ENCODE data around the gene ZCCHC7. TPM values are rescaled to one million over a fixed set of nuclear protein-coding genes. Genes with fewer than 3 reads are reported as not detected.
"Not testable (repeated sequence)": the region's sequence is repeated elsewhere in the genome, so short reads cannot be mapped to it uniquely, and the experiment has no call there.

The ZCCHC7 gene
- 10 to 100 TPM; 20.1 to 20.6 TPM for total RNA-seq

DNA sequence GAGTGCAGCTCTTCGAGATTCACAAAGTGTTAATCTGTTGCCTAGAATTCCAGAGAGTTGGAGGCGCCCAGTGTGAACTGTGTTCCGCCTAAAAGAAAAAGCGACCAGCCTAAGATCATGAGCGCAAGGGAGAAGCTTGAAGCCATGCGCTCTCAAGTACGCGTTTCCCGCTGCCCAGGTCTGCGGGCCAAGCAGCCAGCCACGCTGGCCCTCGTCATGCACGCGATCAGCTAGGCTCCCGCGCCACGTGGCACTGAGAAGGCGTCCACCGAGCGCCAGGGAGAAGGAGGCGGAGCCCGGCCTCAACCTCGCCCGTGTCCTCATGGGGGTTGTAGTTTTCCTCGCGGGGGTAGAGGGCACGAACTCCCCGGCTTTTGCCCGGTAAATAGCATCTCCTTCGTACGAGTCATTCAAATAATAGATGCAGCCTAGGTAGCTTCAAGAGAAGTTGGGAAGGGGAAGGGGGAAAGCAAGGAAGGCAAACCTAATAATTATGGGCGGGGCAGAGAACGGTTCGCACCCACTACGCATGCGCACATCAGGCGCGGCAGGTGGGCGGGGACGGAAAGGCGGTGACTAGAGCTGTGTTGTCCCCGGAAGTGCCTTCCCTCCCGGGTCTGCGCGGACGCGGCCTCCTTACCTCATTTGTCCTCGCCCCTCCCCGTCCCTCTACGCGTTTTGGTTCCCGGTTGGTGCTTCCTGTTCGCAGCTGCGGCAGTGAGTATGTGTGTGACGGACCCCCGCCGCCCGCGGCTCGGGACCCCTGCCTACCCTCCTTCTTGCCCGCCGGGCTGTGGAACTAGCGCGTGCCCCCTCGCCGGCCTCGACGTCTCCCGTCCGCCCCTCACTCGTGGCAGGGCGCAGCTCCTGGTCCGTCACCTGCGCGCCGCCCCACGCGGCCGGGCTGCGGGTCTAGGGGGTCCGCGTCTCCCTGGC, at the start of gene ZCCHC7:
ZCCHC7 (plus strand) TSS at position 668 of the 936 bp plus-strand sequence.
- ATAC-seq (peak; percentile 97), DNase-seq (peak; percentile 98)
- Mint-ChIP-seq H3K4me3 (peak within 1 kb of the TSS; percentile 81), H3K9me3 (ENCODE audit: low read depth) (no peaks in the 10 kb centered on the region), H3K27me3 (no peaks in the 10 kb centered on the region), H3K36me3 (peaks cover 5% of the 10 kb centered on the region), H3K27ac (peak within 1 kb of the TSS; percentile 92), H3K4me1 (peaks cover 25% of the 10 kb centered on the region)
- CTCF ChIA-PET = interaction anchor here (0.6 to 2.0 kb wide), 11 partner anchors 12 to 209 kb away, joined by 3 to 9 read pairs (median 4); no protein-coding TSS in a partner anchor

DNA sequence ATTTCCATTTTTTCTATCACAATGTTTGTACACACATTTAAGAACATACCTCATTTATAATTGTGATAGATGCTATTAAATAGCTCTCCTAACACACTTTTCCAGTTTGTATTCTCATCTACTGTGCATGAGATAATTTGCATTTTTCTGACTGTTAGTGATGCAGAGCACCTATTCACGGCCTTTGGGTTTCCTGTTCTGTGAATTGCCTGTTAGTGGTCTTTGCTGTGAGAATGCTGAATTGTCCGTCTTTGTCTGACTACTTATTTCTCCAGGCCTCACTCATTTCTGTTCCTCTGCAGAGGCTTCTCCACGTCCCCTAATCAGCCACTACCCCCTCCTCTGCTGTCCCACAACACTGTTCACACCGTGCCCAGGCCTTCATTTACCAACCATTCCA, 45.6 kb upstream of the ZCCHC7 start:
- H3K27me3 Mint-ChIP-seq; DNase-seq; H3K36me3 Mint-ChIP-seq; H3K9me3 Mint-ChIP-seq (ENCODE audit: low read depth); ATAC-seq; H3K4me3 Mint-ChIP-seq; CTCF ChIA-PET: not testable (repeated sequence)
- Mint-ChIP-seq H3K27ac (peak overlapping the region; percentile 61), H3K4me1 (peaks cover 14% of the 10 kb centered on the region)

DNA sequence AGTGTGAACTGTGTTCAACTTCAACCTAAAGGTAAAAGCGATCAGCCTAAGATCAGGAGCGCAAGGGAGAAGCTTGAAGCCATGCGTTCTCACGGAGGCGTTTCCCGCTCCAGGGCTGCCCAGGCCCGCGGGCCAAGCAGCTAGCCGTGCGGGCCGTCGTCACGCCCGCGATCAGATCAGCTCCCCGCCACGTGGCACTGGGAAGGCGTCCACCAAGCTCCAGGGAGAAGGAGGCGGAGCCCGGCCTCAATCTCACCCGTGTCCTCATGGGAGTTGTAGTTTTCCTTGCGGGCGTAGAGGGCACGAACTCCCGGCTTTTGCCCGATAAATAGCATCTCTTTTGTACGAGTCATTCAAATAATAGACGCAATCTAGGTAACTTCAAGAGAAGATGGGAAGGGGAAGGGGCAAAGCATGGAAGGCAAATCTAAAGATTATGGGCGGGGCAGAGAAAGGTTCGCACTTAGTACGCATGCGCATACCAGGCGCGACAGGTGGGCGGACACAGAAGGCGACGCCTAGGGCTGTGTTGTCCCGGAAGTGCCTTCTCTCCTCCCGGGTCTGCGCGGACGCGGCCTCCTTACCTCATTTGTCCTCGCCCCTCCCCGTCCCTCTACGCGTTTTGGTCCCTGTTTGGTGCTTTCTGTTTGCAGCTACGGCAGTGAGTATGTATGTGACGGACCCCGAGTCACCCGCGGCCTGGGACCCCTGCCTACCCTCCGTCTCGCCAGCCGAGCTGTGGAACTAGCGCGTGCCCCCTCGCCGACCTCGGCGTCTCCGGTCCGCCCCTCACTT, 40.8 kb upstream of the ZCCHC7 start:
- Mint-ChIP-seq H3K27ac (peak overlapping the region; percentile 91), H3K4me3 (peak overlapping the region; percentile 92), H3K36me3 (peaks cover 4% of the 10 kb centered on the region), H3K4me1 (peaks cover 39% of the 10 kb centered on the region), H3K27me3 (no peaks in the 10 kb centered on the region), H3K9me3 (ENCODE audit: low read depth) (peaks cover 1% of the 10 kb centered on the region)
- CTCF ChIA-PET = interaction anchor here (0.8 to 2.5 kb wide), 4 partner anchors 11 to 223 kb away, joined by 3 to 9 read pairs (median 5); partner anchors contain the start of gene ZCCHC7
- ATAC-seq (peak; percentile 98), DNase-seq (peak; percentile 97)

DNA sequence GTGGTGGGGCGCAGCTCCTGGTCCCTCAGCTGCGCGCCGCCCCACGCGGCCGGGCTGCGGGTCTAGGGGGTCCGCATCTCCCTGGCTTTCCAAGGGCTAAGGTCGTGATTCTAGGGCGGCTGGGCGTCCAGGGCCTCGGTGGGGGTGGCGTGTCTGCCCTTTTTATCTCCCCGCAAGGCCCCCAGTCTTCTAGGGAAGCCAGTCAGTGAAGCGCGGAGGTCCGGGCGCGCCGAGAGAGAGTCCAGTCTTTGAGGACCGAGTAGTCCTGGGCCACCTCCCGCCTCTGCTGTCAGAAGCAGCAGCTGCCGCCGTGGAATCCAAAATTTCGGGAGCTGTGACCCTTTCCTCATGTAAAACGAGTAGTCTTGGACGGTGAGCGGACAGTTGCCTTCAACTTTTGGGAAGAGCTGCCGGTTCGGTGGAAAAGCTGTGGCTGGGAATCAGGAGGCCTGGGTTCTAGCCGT, 40.2 kb upstream of the ZCCHC7 start:
- peaks cover 36% of the 10 kb centered on the region for H3K4me1 Mint-ChIP-seq

DNA sequence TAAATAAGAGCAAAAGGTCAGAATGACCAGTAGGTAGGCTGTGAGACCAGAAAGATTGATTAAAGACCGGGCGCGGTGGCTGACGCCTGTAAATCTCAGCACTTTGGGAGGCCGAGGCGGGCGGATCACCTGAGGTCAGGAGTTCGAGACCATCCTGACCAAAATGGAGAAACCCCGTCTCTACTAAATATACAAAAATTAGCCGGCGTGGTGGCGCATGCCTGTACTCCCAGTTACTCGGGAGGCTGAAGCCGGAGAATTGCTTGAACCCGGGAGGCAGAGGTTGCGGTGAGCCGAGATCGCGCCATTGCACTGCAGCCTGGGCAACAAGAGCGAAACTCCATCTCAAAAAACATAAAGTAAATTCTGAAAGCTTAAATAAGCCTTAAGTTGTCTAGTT, 38.9 kb upstream of the ZCCHC7 start:
- CTCF ChIA-PET; H3K27ac Mint-ChIP-seq; H3K27me3 Mint-ChIP-seq; ATAC-seq; H3K9me3 Mint-ChIP-seq (ENCODE audit: low read depth); DNase-seq: not testable (repeated sequence)
- peaks cover 34% of the 10 kb centered on the region for H3K4me1 Mint-ChIP-seq
- peaks cover 13% of the 10 kb centered on the region for H3K36me3 Mint-ChIP-seq
- H3K4me3 Mint-ChIP-seq = peak overlapping the region; percentile 92

More for the DNA sequence above, 40.2 kb upstream of the ZCCHC7 start:
- not testable (repeated sequence) for H3K36me3 Mint-ChIP-seq; DNase-seq; H3K27me3 Mint-ChIP-seq; H3K9me3 Mint-ChIP-seq (ENCODE audit: low read depth)
- peak overlapping the region; percentile 92 for H3K4me3 Mint-ChIP-seq
- peak; percentile 16 for ATAC-seq
- H3K27ac Mint-ChIP-seq = peak overlapping the region; percentile 91
- CTCF ChIA-PET = interaction anchor here (0.9 to 2.0 kb wide), 2 partner anchors 10 to 40 kb away, joined by 3 to 9 read pairs; partner anchors contain the start of gene ZCCHC7

DNA sequence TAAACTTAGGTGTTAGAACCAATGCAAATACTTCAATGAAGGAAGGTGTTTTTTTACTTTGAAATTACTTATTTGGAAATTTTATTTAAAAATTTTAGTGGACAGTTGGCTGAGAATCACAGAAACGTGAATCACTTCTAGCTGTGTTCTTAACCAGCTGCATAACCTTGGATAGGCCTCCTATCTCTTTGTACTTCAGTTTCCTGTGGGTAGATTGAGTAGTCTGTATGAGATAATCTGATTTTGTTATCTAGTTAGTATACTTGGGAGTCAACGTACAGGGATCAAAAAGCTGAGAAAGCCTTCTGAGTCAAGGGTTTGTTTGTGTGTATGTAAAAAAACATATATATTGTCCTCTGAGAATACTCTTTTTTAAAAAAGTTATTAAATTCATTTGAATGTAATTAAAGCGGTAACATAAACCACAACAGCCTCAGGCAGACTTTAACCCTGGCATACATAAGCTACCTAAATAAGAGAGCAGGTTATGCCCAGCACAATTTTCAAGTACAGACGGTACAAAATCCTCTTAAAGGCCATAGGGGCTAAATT, 38.1 kb upstream of the ZCCHC7 start:
- no peak for DNase-seq
- CTCF ChIA-PET = no interaction called here
- H3K27ac Mint-ChIP-seq = no peak overlapping the region
- ATAC-seq = no peak
- no peak overlapping the region for H3K4me3 Mint-ChIP-seq
- no peaks in the 10 kb centered on the region for H3K27me3 Mint-ChIP-seq
- H3K9me3 Mint-ChIP-seq (ENCODE audit: low read depth) = peaks cover 1% of the 10 kb centered on the region
- H3K36me3 Mint-ChIP-seq = peaks cover 21% of the 10 kb centered on the region
- H3K4me1 Mint-ChIP-seq = peaks cover 34% of the 10 kb centered on the region

DNA sequence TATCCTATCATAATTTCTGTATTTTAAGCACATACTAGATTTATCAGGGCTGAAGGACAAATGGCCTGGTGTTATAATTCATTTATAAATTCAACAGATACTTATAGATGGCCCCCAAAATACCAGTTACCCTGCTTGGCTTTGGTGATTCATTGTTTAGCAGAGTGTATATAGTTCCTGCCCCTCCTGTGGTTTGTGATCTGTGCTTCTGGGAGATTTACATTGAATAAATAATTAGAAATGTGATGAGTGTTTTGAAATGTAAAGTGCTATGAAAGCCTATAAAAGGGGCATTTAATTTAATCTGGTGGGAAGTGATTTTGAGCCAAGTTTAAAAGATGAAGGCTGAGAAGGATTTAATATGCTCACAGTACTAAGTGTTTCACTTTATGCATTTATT, 36.7 kb upstream of the ZCCHC7 start:
- Mint-ChIP-seq H3K36me3 (peaks cover 32% of the 10 kb centered on the region), H3K27me3 (no peaks in the 10 kb centered on the region), H3K4me3 (no peak overlapping the region), H3K9me3 (ENCODE audit: low read depth) (peaks cover 1% of the 10 kb centered on the region), H3K4me1 (peaks cover 34% of the 10 kb centered on the region), H3K27ac (no peak overlapping the region)
- DNase-seq (no peak), ATAC-seq (no peak)
- CTCF ChIA-PET = no interaction called here

DNA sequence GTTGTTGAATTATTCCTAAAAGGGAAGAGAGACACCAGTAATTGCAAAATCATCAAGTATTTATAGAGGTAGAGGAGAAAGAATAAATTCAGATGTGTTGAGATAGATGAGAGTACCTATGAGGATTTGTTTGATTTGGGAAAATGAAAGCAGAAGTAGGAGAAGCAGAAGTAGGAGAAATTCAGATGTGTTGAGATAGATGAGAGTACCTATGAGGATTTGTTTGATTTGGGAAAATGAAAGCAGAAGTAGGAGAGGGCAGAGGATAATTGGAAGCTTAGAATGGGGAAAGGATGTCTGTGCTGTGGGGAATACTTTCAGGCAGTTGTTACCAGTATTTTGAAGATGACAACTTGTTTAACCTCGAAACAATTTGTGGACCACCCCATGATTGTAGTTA, 35.1 kb upstream of the ZCCHC7 start:
- Mint-ChIP-seq H3K27me3 (no peaks in the 10 kb centered on the region), H3K27ac (peak overlapping the region; percentile 35), H3K9me3 (ENCODE audit: low read depth) (no peaks in the 10 kb centered on the region), H3K36me3 (peaks cover 39% of the 10 kb centered on the region), H3K4me3 (no peak overlapping the region), H3K4me1 (peaks cover 32% of the 10 kb centered on the region)
- no peak for DNase-seq
- CTCF ChIA-PET = no interaction called here
- ATAC-seq = no peak

DNA sequence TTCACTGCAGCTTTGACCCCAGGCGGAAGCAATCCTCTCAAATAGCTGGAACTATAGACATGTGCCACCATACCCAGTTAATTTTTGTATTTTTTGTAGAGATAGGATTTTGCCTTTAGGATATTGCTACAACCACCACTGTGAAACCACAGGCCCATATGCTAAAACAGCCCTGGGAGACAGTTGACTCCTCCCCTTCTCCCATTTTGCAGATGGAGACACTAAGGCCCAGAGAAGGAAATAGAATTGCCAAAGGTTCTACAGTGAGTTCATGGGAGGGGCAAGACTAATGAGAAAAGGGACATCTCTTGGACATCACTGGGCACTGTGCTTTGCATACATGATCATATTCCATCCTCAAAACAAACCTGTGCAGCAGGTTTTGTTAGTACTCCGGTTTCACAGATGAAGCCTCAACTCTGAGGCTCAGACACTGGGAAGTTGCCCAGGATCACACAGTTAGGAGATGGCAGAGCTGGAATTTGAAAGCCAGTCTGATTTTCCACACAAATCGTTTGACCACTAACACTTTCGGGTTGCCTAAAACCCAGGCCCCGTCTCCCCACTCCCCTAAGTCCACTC, 27.6 kb upstream of the ZCCHC7 start:
- CTCF ChIA-PET, H3K27ac Mint-ChIP-seq: not testable (repeated sequence)

DNA sequence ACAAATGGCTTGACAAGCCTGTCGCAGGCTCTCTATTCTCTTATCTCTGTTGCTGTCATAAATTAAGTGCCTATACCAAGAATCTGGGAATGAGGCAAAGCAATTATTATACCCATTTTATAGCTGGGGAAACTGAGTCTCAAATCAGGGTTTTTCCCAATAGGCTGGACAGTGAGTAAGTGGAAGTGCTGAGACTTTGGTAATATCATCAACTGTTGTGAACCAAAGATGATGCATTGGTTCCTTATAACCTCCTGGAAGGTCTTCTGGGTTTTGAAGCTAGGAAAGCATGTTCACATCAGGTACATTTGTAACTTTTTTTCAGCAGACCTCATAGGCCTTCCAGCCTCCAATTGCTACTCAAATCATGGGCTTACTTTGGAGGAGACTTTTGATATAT, 25.6 kb upstream of the ZCCHC7 start:
- CTCF ChIA-PET = no interaction called here
- no peaks in the 10 kb centered on the region for H3K9me3 Mint-ChIP-seq (ENCODE audit: low read depth)
- H3K4me3 Mint-ChIP-seq = no peak overlapping the region
- ATAC-seq = no peak
- H3K27ac Mint-ChIP-seq = no peak overlapping the region
- H3K4me1 Mint-ChIP-seq = peaks cover 2% of the 10 kb centered on the region
- no peak for DNase-seq
- H3K27me3 Mint-ChIP-seq = no peaks in the 10 kb centered on the region
- peaks cover 2% of the 10 kb centered on the region for H3K36me3 Mint-ChIP-seq

More for the DNA sequence above, 27.6 kb upstream of the ZCCHC7 start:
- not testable (repeated sequence) for H3K4me1 Mint-ChIP-seq; H3K27me3 Mint-ChIP-seq; DNase-seq; H3K4me3 Mint-ChIP-seq; H3K9me3 Mint-ChIP-seq (ENCODE audit: low read depth); ATAC-seq
- H3K36me3 Mint-ChIP-seq = peaks cover 13% of the 10 kb centered on the region

DNA sequence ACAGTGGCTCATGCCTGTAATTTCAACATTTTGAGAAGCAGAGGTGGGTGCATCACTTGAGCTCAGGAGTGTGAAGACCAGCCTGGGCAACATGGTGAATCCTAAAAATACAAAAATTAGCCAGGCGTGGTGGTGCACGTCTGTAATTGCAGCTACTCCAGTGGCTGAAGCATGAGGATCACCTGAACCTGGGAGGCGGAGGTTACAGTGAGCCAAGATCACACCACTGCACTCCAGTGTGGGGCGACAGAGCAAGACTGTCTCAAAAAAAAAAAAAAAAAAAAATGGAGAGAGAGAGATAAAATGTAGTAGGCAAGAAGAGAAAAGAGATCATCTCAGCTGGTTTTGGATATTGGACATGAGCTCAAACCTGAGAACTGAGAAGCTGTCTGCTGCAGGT, 23.7 kb upstream of the ZCCHC7 start:
- Mint-ChIP-seq H3K27me3 (no peaks in the 10 kb centered on the region), H3K27ac (no peak overlapping the region), H3K4me3 (no peak overlapping the region), H3K4me1 (no peaks in the 10 kb centered on the region), H3K36me3 (no peaks in the 10 kb centered on the region), H3K9me3 (ENCODE audit: low read depth) (no peaks in the 10 kb centered on the region)
- no peak for DNase-seq
- CTCF ChIA-PET = interaction anchor here (0.8 kb wide), 1 partner anchor 11 kb away, joined by 3 read pairs; no protein-coding TSS in a partner anchor
- ATAC-seq = no peak

DNA sequence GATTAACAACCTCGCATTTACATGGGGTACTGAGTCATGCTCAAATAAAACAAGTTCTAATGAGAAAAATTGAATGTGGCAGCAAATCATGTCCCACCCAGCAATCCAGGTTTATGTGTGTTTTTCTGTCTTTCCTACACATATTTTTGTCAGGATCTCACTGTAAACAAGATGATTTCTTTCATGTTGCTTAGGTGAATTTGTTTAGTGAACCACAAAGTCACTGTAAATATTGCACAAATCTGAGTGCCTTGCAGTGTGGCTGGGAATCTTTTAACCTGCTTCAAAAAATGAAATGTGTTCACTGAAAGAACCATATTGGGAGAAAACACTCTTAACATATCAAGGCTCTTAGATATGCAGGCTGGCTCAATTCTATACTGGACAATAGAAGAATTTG, 23.1 kb upstream of the ZCCHC7 start:
- H3K36me3 Mint-ChIP-seq = no peaks in the 10 kb centered on the region
- no peak overlapping the region for H3K27ac Mint-ChIP-seq
- no peak overlapping the region for H3K4me3 Mint-ChIP-seq
- H3K27me3 Mint-ChIP-seq = no peaks in the 10 kb centered on the region
- no peaks in the 10 kb centered on the region for H3K4me1 Mint-ChIP-seq
- CTCF ChIA-PET = no interaction called here
- DNase-seq (no peak), ATAC-seq (no peak)
- no peaks in the 10 kb centered on the region for H3K9me3 Mint-ChIP-seq (ENCODE audit: low read depth)

DNA sequence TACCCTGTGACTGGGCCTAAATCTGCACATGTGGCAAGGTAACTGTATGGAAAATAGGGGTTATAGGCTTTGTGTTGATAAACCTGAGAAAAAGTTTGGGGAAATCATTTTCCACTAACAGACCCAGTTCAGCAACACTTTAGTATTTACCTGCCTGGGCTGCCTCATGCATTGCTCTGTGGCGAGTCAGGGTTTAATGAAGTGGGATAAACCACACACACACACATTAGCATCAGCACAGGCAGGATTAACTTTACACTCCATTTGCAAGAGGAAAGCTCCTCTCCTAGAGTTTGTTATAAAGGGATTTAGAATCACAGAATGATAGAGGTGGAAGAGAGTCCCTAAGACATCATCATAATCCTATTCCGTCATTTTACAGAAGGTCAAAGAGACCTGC, 20.0 kb upstream of the ZCCHC7 start:
- no peak overlapping the region for H3K27ac Mint-ChIP-seq
- CTCF ChIA-PET = no interaction called here
- DNase-seq (no peak), ATAC-seq (no peak)
- peaks cover 6% of the 10 kb centered on the region for H3K4me1 Mint-ChIP-seq
- H3K9me3 Mint-ChIP-seq (ENCODE audit: low read depth) = no peaks in the 10 kb centered on the region
- no peak overlapping the region for H3K4me3 Mint-ChIP-seq
- no peaks in the 10 kb centered on the region for H3K36me3 Mint-ChIP-seq
- H3K27me3 Mint-ChIP-seq = no peaks in the 10 kb centered on the region

Data from activated CD8-positive, alpha-beta memory T cell treated with anti-CD3 and anti-CD28 coated beads, Interleukin-2, amount 10 ng/mL, durations not matched to agents 7 days and 5 days (primary cell).